Measurements from ENCODE around the gene HECTD4. TPM values are rescaled to one million over a fixed set of nuclear protein-coding genes. Genes with fewer than 3 reads are reported as not detected.

HECTD4 gene
- total and polyA plus RNA-seq, 9 of the 15 experiments (the other 6 are each of a cell fraction or from before 2014, with no cell fraction given) = 3.5 to 33.3 (median 13.5) TPM

DNA sequence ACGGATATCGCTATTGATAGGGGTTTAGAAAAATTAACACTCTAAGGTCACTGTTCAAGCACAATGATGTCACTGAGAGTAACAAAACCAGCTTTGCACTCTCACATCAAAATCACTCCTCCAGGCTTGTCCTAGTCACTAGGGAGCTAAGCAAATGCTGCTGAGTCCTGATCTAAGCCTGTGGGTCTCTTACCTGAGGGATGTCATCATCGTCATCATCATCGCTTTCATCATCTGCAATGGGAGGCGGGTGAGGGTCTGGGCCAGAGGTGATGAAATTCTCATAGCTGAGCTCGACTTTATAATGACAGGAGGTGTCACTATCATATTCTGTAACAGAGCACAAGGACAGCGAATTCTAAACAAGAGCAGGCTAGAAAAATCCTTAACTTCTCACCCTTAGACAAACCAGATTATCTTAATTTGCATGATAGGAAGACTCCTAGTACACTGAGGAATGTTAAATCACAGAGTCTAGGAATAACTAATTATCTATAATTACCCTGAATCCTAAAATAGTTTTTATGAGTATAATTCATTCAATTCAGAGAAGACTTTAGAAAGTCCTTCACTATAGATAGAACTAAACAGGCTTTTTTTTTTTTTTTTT lies 173.8 kb downstream of the HECTD4 start:
- Histone ChIP-seq H3K4me3 (no peak overlapping the region), H3K36me3 (ENCODE audit: control insufficient read depth, insufficient read depth, low read length) (peaks cover 63% of the 10 kb centered on the region)

GRCh38 chr12:112207397-112207924 lies 174.8 kb downstream of the HECTD4 start:
- no peak overlapping the region for H3K4me3 ChIP-seq
- in situ Hi-C loops (cut with MboI) (no loop called here), intact Hi-C loops (cut with micrococcal nuclease) (no loop called here)
- H3K9me3 ChIP-seq (replicated peaks; ENCODE audit: control insufficient read depth, insufficient read depth, low read depth, low read length) = no peaks in the 10 kb centered on the region
- CTCF ChIA-PET (ENCODE audit: low intra/inter-chr PET ratio) = no interaction called here
- TF ChIP-seq, protein P1, sequence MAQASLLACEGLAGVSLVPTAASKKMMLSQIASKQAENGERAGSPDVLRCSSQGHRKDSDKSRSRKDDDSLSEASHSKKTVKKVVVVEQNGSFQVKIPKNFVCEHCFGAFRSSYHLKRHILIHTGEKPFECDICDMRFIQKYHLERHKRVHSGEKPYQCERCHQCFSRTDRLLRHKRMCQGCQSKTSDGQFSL (CRISPR knock-in tag; IDR thresholded peaks at IDR 0.05) = no peak
- TF ChIP-seq, protein P1 (tag; IDR thresholded peaks at IDR 0.05) = no peak
- TF ChIP-seq IRF2 (CRISPR knock-in tag; IDR thresholded peaks at IDR 0.05) (no peak), CBFA2T3 (IDR thresholded peaks at IDR 0.05) (no peak), HMGXB4 (CRISPR knock-in tag; IDR thresholded peaks at IDR 0.05) (no peak)
- ATAC-seq (no peak), FAIRE-seq (no peak), DNase-seq (ENCODE audit: extremely low read depth in 1 of 4, low spot score in 3 of 4) (no peak)
- H4K20me1 ChIP-seq (replicated peaks; ENCODE audit: control insufficient read depth, insufficient read depth, low read length) = no peaks in the 10 kb centered on the region
- H3K9ac ChIP-seq (ENCODE audit: insufficient read depth in 1 of 2, low read depth in 2 of 2, low read length in 2 of 2) = no peak overlapping the region
- H3K4me1 ChIP-seq (replicated peaks in 1 of 2; ENCODE audit: control insufficient read depth in 2 of 2, insufficient read depth in 2 of 2, low read length in 2 of 2) = no peaks in the 10 kb centered on the region
- no peak overlapping the region for H3K27ac ChIP-seq (ENCODE audit: extremely low read depth, low read depth, low read length)
- H3K36me3 ChIP-seq (ENCODE audit: control insufficient read depth, insufficient read depth, low read length) = peaks cover 72% of the 10 kb centered on the region
- WGBS (ENCODE audit: insufficient coverage, low coverage, missing lambda C conversion rate) = 94% methylated on average over 4 of the region's 4 CpGs
- H3K27me3 ChIP-seq (ENCODE audit: control insufficient read depth in 2 of 2, insufficient read depth in 2 of 2, low read length in 2 of 2) = no peaks in the 10 kb centered on the region
- no TSS peak for BruUV-seq (replicated peaks)
- no peaks in the 10 kb centered on the region for H3K79me2 ChIP-seq (ENCODE audit: control insufficient read depth, insufficient read depth, low read length)
- H3K4me2 ChIP-seq (ENCODE audit: insufficient read depth, low read length) = no peak overlapping the region
- POLR2A ChIA-PET = interaction anchor here (0.6 to 1.2 kb wide), 2 partner anchors 32 to 533 kb away, joined by 3 read pairs; no protein-coding TSS in a partner anchor
- H3K9me1 ChIP-seq (ENCODE audit: control insufficient read depth, insufficient read depth, low read length) = no peaks in the 10 kb centered on the region
- no peak overlapping the region for H2AFZ ChIP-seq (ENCODE audit: low read depth, low read length)

More for the DNA sequence above, 173.8 kb downstream of the HECTD4 start:
- WGBS (ENCODE audit: insufficient coverage, low coverage, missing lambda C conversion rate) = 95% methylated on average over 7 of the region's 7 CpGs
- Histone ChIP-seq H3K79me2 (ENCODE audit: control insufficient read depth, insufficient read depth, low read length) (no peaks in the 10 kb centered on the region), H3K4me1 (replicated peaks in 1 of 2; ENCODE audit: control insufficient read depth in 2 of 2, insufficient read depth in 2 of 2, low read length in 2 of 2) (no peaks in the 10 kb centered on the region), H3K4me2 (ENCODE audit: insufficient read depth, low read length) (no peak overlapping the region), H3K27me3 (ENCODE audit: control insufficient read depth in 2 of 2, insufficient read depth in 2 of 2, low read length in 2 of 2) (no peaks in the 10 kb centered on the region), H3K9ac (ENCODE audit: insufficient read depth in 1 of 2, low read depth in 2 of 2, low read length in 2 of 2) (no peak overlapping the region), H2AFZ (ENCODE audit: low read depth, low read length) (no peak overlapping the region), H3K9me3 (replicated peaks; ENCODE audit: control insufficient read depth, insufficient read depth, low read depth, low read length) (no peaks in the 10 kb centered on the region), H4K20me1 (replicated peaks; ENCODE audit: control insufficient read depth, insufficient read depth, low read length) (no peaks in the 10 kb centered on the region), H3K9me1 (ENCODE audit: control insufficient read depth, insufficient read depth, low read length) (no peaks in the 10 kb centered on the region), H3K27ac (ENCODE audit: extremely low read depth, low read depth, low read length) (no peak overlapping the region)
- TF ChIP-seq PTRF (tag; IDR thresholded peaks at IDR 0.05) (no peak), ATF3 (IDR thresholded peaks at IDR 0.05) (peak; percentile 49), ATF3 (CRISPR knock-in tag; conservative IDR thresholded peaks at IDR 0.05) (no peak), ZNF354B (CRISPR knock-in tag; IDR thresholded peaks at IDR 0.05) (no peak)
- in situ Hi-C loops (cut with MboI) = no loop called here
- POLR2A ChIA-PET = interaction anchor here (1.2 kb wide), 1 partner anchor 31 kb away, joined by 3 read pairs; no protein-coding TSS in a partner anchor
- DNase-seq (ENCODE audit: extremely low read depth in 1 of 4, low spot score in 3 of 4) = no peak
- BruUV-seq (replicated peaks) = no TSS peak
- CTCF ChIA-PET (ENCODE audit: low intra/inter-chr PET ratio) = no interaction called here
- no peak for FAIRE-seq
- ATAC-seq = no peak
- intact Hi-C loops (cut with micrococcal nuclease) = no loop called here

Measured in K562 (cell line).